ENCODE data around the gene NAA60. TPM values are rescaled to one million over a fixed set of nuclear protein-coding genes. Genes with fewer than 3 reads are reported as not detected.
"Not testable (repeated sequence)": the region's sequence is repeated elsewhere in the genome, so short reads cannot be mapped to it uniquely, and the experiment has no call there.

Gene NAA60
- total and polyA plus RNA-seq, 2 experiments from 2014 or later: 11.2 to 49.4 TPM

DNA sequence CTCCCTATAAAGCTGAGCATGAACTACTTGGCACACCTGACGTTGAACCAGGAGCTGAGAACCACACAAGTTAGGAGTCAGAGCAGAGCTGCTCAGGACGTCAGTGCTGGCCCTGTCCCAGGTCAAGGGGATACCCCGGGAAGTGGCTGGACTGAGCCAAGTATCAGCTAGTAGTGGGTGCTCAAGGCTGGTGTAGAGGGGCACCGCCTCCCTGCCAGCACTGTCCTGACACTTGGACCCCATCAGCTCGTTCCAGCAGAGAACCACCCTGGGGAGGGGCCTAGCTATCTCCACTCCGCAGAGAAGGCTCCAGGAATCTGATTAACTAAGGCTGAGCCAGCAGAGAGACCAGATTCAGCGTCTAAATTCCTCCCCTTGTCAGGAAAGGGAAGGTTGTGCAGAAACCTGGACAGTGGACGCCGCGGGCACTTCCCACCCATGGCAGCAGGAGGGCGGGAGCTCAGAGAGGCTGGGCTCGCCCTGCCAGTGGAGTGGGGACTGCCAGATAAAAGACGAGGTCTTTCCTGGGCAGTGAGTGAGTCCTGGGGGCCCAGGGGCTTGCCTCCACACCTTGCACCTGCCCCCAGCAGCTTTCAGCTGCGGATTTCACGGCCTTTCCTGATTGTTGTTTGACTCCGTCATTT is 30.8 kb downstream of the NAA60 start:
- no peak for TF ChIP-seq EZH2phosphoT487 (IDR thresholded peaks at IDR 0.05; ENCODE audit: insufficient read depth, low read depth)
- TF ChIP-seq EZH2 (IDR thresholded peaks at IDR 0.05; ENCODE audit: insufficient read depth, poor library complexity, severe bottlenecking): no peak
- no peaks in the 10 kb centered on the region; the same call in 1 of the 2 replicates for H4K20me1 ChIP-seq (ENCODE audit: insufficient read depth)
- in situ Hi-C loops (cut with MboI): no loop called here
- peaks cover 17% of the 10 kb centered on the region; the same call in 1 of the 2 replicates for H3F3A ChIP-seq (ENCODE audit: insufficient read depth)
- peaks cover 16% of the 10 kb centered on the region for H3K4me1 ChIP-seq (ENCODE audit: insufficient read depth)
- no peaks in the 10 kb centered on the region for H3K27me3 ChIP-seq (replicated peaks; ENCODE audit: insufficient read depth)
- H3K9me2 ChIP-seq (ENCODE audit: insufficient read depth): no peaks in the 10 kb centered on the region
- H3K9me3 ChIP-seq (ENCODE audit: low read depth): no peaks in the 10 kb centered on the region
- no peak for DNase-seq
- peaks cover 100% of the 10 kb centered on the region for H3K79me2 ChIP-seq (ENCODE audit: insufficient read depth)
- H3K4me2 ChIP-seq (ENCODE audit: unreplicated experiment): no peak overlapping the region
- no peak overlapping the region for H3K9ac ChIP-seq
- H3K27ac ChIP-seq: no peak overlapping the region
- 89 to 90% methylated on average over 14 to 16 of the region's 16 CpGs for WGBS, 2 experiments (ENCODE audit: low coverage in 1 of 2, low lambda C conversion rate in 2 of 2, missing lambda C conversion rate in 2 of 2)
- no peak overlapping the region for H2AFZ ChIP-seq
- no peaks in the 10 kb centered on the region for H3K36me3 ChIP-seq (ENCODE audit: low read depth)
- no peak overlapping the region for H3K4me3 ChIP-seq

DNA sequence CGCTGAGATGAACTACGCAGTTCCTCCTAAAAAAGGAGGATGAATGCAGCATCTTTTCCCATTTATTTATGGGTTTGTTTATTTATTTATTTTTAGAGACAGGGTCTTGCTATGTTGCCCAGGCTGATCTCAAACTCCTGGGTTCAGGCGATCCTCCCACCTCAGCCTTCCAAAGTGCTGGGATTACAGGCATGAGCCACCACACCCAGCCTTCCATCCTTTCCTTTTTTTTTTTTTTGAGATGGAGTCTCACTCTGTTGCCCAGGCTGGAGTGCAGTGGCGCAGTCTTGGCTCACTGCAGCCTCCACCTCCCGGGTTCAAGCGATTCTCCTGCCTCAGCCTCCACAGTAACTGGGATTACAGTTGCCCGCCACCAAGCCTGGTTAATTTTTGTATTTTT is 31.4 kb downstream of the NAA60 start:
- H3K9me2 ChIP-seq (ENCODE audit: insufficient read depth); H2AFZ ChIP-seq; H3K4me3 ChIP-seq; DNase-seq; H3K9me3 ChIP-seq (ENCODE audit: low read depth); H3K4me2 ChIP-seq (ENCODE audit: unreplicated experiment); H3K9ac ChIP-seq; in situ Hi-C loops (cut with MboI); H3K27ac ChIP-seq; H4K20me1 ChIP-seq (ENCODE audit: insufficient read depth); H3K27me3 ChIP-seq (replicated peaks; ENCODE audit: insufficient read depth); H3K36me3 ChIP-seq (ENCODE audit: low read depth): not testable (repeated sequence)
- Histone ChIP-seq H3K4me1 (ENCODE audit: insufficient read depth) (peaks cover 16% of the 10 kb centered on the region), H3K79me2 (ENCODE audit: insufficient read depth) (peaks cover 100% of the 10 kb centered on the region), H3F3A (ENCODE audit: insufficient read depth) (peaks cover 17% of the 10 kb centered on the region; the same call in 1 of the 2 replicates)
- WGBS, 2 experiments (ENCODE audit: low coverage in 1 of 2, low lambda C conversion rate in 2 of 2, missing lambda C conversion rate in 2 of 2): 96 to 97% methylated on average over 7 of the region's 7 CpGs

DNA sequence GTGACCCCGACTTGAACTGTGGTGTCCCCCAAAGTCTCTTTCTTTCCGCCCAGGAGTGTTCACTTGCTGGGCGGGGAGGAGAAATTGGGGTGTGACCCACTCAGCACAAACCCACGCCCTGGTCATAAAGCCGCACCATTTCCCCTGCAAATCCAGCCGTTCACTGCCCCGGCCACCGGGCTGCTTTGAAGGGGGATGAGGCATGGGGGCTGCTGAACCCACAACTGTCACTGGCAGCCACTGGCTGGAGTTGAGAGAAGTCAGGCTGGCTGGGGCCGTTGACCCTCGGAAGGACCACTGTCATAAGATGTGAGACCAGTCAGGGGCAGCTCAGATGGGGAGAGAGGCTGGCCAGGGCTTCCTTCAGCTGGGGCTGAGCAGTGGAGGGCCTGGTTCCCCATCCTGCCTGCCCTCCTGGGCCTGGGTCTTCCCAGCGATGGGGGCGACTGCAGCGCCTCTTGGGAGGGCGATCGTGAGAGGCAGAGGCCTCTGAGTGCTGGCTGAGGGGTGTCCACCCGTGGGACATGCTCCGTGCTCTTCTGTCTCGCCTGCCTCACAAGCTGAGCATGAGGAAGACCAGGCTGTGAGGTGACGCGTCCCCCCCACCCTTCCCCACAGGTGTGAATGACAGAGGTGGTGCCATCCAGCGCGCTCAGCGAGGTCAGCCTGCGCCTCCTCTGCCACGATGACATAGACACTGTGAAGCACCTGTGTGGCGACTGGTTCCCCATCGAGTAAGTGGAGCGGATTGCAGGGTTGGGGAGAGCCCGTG is 32.3 kb downstream of the NAA60 start:
- Histone ChIP-seq H3K4me2 (ENCODE audit: unreplicated experiment) (no peak overlapping the region), H3K36me3 (ENCODE audit: low read depth) (no peaks in the 10 kb centered on the region), H3K79me2 (ENCODE audit: insufficient read depth) (peaks cover 100% of the 10 kb centered on the region), H3K9me2 (ENCODE audit: insufficient read depth) (no peaks in the 10 kb centered on the region), H3K4me3 (no peak overlapping the region), H3F3A (ENCODE audit: insufficient read depth) (peaks cover 17% of the 10 kb centered on the region; the same call in 1 of the 2 replicates), H3K27ac (no peak overlapping the region), H3K9ac (no peak overlapping the region), H3K9me3 (ENCODE audit: low read depth) (no peaks in the 10 kb centered on the region), H3K4me1 (ENCODE audit: insufficient read depth) (peaks cover 16% of the 10 kb centered on the region), H3K27me3 (replicated peaks; ENCODE audit: insufficient read depth) (no peaks in the 10 kb centered on the region), H2AFZ (no peak overlapping the region), H4K20me1 (ENCODE audit: insufficient read depth) (no peaks in the 10 kb centered on the region; the same call in 1 of the 2 replicates)
- TF ChIP-seq EZH2phosphoT487 (IDR thresholded peaks at IDR 0.05; ENCODE audit: insufficient read depth, low read depth): no peak
- TF ChIP-seq EZH2 (IDR thresholded peaks at IDR 0.05; ENCODE audit: insufficient read depth, poor library complexity, severe bottlenecking): no peak
- 95 to 97% methylated on average over 21 to 26 of the region's 29 CpGs for WGBS, 2 experiments (ENCODE audit: low coverage in 1 of 2, low lambda C conversion rate in 2 of 2, missing lambda C conversion rate in 2 of 2)
- no peak for DNase-seq
- in situ Hi-C loops (cut with MboI): no loop called here

DNA sequence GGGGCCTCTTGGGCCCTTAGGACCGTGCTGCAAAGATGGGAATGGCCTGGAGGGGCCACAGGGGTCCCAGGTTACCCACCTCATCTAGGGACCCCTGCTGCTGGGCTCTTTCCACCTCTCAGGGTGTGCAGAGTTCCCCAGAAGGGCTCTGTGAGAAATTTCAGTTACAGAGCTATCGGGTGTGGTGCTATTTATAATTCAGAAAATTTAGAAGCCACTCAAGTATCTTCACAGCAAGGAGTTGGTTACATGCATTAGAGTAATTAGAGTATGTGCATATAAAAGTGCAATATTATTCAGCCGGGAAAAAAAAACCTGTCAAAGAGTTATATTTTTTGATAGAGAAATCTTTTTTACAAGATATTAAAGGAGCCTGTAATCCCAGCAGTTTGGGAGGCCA is 32.9 kb downstream of the NAA60 start:
- 96 to 98% methylated on average over 3 of the region's 3 CpGs for WGBS, 2 experiments (ENCODE audit: low coverage in 1 of 2, low lambda C conversion rate in 2 of 2, missing lambda C conversion rate in 2 of 2)
- no peaks in the 10 kb centered on the region for H3K9me3 ChIP-seq (ENCODE audit: low read depth)
- no peaks in the 10 kb centered on the region; the same call in 1 of the 2 replicates for H4K20me1 ChIP-seq (ENCODE audit: insufficient read depth)

More for the DNA sequence above, 32.9 kb downstream of the NAA60 start:
- peaks cover 16% of the 10 kb centered on the region for H3K4me1 ChIP-seq (ENCODE audit: insufficient read depth)
- no peak overlapping the region for H3K9ac ChIP-seq
- in situ Hi-C loops (cut with MboI): no loop called here
- H3K4me2 ChIP-seq (ENCODE audit: unreplicated experiment): no peak overlapping the region
- H3F3A ChIP-seq (ENCODE audit: insufficient read depth): peaks cover 17% of the 10 kb centered on the region; the same call in 1 of the 2 replicates
- no peak for TF ChIP-seq EZH2phosphoT487 (IDR thresholded peaks at IDR 0.05; ENCODE audit: insufficient read depth, low read depth)
- TF ChIP-seq EZH2 (IDR thresholded peaks at IDR 0.05; ENCODE audit: insufficient read depth, poor library complexity, severe bottlenecking): no peak
- H3K27me3 ChIP-seq (replicated peaks; ENCODE audit: insufficient read depth): no peaks in the 10 kb centered on the region
- H2AFZ ChIP-seq: no peak overlapping the region
- no peak overlapping the region for H3K27ac ChIP-seq
- H3K36me3 ChIP-seq (ENCODE audit: low read depth): no peaks in the 10 kb centered on the region
- no peak for DNase-seq
- H3K4me3 ChIP-seq: no peak overlapping the region
- H3K79me2 ChIP-seq (ENCODE audit: insufficient read depth): peaks cover 100% of the 10 kb centered on the region
- H3K9me2 ChIP-seq (ENCODE audit: insufficient read depth): no peaks in the 10 kb centered on the region
